ENCODE data around the gene AIFM2.

- TF ChIP-seq CTCF (IDR thresholded peaks at IDR 0.05) (no peak), RCOR1 (IDR thresholded peaks at IDR 0.05; ENCODE audit: low read depth, low read length) (no peak), POLR2A (IDR thresholded peaks at IDR 0.05; ENCODE audit: low read length) (no peak)
These were observed 65.0 kb downstream of the AIFM2 start for GRCh38 chr10:70067586-70067985.
